Stimulated activated CD8-positive, alpha-beta memory T cell treated with anti-CD3 and anti-CD28 coated beads, Interleukin-4, amount 100 ng/mL, for 1 hour (primary cell): ENCODE measurements around the gene LCE1C.

Source experiments
- DNase-seq, 2 donors: peaks; one replicate each; pipeline ENCODE4 v3.0.0-alpha.2; 2020; ENCODE audit warnings: low read depth in 2 of 2, low spot score in 1 of 2

Gene LCE1C

DNA sequence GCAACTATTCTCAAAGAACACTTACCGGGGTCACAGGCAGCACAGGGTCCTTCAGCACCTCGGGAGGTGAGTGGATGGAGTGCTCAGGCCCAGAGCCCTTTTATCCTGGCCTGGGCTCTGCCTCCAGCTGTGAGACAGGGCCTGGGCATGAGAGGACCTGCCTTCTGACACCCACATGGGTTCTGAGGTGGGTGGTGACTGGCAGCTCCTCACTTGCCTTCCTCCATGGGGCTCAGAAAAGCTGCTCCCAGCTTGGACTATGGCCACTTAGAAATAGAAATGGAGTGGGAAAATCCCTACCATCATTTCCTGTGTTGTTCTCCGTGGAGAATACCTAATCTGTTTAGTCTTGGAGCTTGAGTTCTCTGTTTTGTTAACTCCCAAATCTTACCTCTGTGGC is at the start of gene LCE1C:
TSS of gene LCE1C (minus strand) at position 76 of the 400 bp plus-strand sequence. CDS start 1,173 bp downstream, outside the sequence.
- DNase-seq: no peak

DNA sequence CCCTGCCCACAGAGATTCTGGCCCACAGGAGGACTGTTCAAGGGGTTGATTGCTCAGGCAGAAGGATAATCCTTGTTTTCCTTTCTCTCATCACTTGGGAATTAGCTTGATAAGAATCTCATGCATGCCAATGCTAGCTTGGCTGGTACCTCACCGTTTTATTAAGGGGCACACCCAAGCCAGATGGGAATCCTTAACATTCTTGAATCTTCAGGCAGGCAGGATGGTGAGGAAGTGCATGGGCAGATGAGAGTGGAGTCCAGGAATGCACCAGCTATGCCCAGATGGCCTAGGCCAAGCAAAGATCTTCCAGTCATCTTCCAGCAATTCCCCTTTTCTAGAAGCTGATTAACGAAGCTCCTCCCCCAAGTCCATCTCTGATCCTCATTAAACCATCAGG is 49.2 kb upstream of the LCE1C start:
- DNase-seq: no peak

DNA sequence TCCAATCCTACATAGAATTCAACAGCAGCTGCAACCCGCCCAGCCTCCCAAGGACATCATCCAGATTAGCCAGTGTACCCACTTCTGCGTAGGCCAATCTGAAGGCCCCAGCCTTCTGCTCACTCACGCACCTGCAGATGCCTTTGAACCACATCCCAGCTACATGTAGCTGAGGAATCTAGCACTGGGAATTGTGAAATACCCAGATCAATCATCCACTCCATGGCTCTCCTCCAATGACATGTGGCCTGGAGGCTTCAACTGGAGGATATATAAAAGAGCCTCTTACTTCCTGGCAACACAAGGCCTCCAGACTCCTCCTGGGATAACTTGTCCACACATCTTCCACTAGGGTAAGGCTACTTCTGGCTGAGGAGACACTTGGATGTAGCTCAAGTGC is 36.1 kb upstream of the LCE1C start, which contains the start of gene LCE6A:
TSS of gene LCE6A (plus strand) at position 301 of the 400 bp plus-strand sequence. CDS start 665 bp downstream, outside the sequence.
- DNase-seq: no peak

DNA sequence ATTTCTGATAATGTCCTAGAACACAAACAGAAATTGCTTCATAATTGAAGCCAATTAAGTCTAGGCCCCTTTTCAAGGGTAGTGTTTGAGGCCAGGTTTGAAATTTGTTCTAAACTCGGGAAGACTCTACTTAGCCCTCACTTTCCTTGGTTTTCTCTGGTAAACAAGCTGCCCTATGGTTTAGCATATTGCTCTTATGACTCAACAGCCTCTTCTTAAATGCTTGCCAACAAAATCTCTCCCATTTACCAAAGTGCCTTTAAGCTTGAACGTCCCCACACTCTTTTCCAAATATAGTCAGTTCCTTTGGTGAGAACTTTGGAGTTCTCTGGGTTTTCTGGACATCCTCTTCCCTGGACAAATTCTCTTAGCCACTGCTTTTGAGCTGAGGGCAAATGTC is 30.4 kb upstream of the LCE1C start:
- no peak for DNase-seq

- no peak for DNase-seq
Observed at GRCh38 chr1:152827173-152827572, 20.7 kb upstream of the LCE1C start, which contains the start of gene LCE1A. Gene LCE1A (plus strand): TSS chr1:152827473. CDS start chr1:152827473, 0 bp downstream.

- DNase-seq: no peak
Observed at GRCh38 chr1:152824964-152825363, 18.5 kb upstream of the LCE1C start.

DNA sequence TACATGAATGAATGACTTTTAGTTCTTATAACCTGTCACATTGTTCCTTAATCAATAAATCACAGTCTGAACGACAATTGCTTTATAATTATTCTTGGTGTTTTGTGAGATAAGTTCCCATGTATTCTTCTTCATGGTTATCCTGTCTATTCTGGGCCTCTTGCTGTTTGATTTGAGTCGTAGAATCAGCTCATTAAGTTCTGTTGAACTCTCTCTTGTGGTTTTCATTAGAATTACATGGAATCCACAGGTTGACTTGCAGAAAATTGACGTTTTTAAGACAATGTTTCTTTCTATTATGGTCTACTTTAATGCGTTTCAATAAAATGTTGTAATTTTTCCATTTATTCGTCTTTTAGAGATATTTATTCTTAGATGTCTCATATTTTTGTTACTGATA is 16.8 kb upstream of the LCE1C start:
- no peak for DNase-seq

DNA sequence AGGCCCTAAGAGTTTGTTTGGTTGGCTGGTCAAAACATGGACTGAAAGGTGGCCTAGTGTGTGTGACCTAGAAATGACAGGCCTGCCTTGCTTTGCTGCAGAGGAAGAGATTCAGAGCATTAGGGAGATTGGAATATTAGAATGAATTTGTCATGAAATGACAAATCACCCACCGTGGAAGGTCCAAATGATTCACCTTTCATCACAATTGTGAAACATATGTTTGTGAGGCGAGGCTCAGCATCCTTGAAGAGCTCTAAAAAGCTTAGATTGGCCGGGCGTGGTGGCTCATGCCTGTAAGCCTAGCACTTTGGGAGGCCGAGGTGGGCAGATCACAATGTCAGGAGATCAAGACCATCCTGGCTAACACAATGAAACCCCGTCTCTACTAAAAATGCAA is 10.9 kb upstream of the LCE1C start:
- no peak for DNase-seq

GRCh38 chr1:152811671-152812070 is 5.2 kb upstream of the LCE1C start, which contains the start of gene LCE1B:
Gene LCE1B (plus strand): TSS chr1:152811971. CDS start chr1:152812447, 476 bp downstream.
- no peak for DNase-seq

GRCh38 chr1:152811050-152811449 is 4.6 kb upstream of the LCE1C start:
- DNase-seq: no peak

GRCh38 chr1:152801333-152801732 is 5.1 kb downstream of the LCE1C start:
- DNase-seq: no peak

GRCh38 chr1:152796421-152796820 is 10.0 kb downstream of the LCE1C start, which contains the start of gene LCE1D:
Gene LCE1D (plus strand): TSS chr1:152796721. CDS start chr1:152797795, 1,074 bp downstream.
- no peak for DNase-seq

- no peak for DNase-seq
Observed at GRCh38 chr1:152795686-152796085, 10.8 kb downstream of the LCE1C start.

- no peak for DNase-seq
Observed at GRCh38 chr1:152786077-152786476, 20.4 kb downstream of the LCE1C start, which contains the start of gene LCE1E. Gene LCE1E (plus strand): TSS chr1:152786257. CDS start chr1:152787300, 1,043 bp downstream.

DNA sequence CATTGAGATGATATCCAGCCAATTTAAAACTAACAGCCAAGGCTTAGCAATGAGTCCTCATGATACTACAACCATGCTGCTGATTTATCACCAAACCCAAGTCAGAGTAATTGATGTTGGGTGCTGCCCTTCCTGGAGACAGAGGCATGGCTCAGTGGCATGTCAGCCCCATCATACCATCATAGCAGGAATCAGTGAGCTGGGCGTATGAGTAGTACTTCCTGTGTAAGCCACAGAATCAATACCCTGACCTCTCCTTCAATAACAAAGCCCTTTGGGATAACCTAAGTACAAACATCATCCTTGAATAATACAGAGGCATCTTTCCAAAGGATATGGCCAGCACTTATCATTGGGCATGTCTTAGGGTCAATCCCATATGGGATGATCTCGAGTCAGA is 23.4 kb downstream of the LCE1C start:
- no peak for DNase-seq

- no peak for DNase-seq
Observed at GRCh38 chr1:152777510-152778137, 28.8 kb downstream of the LCE1C start.

GRCh38 chr1:152776361-152776760 is 30.1 kb downstream of the LCE1C start:
- DNase-seq: no peak

- no peak for DNase-seq
Observed at GRCh38 chr1:152774875-152775274, 31.6 kb downstream of the LCE1C start, which contains the start of gene LCE1F. Gene LCE1F (plus strand): TSS chr1:152775140. CDS start chr1:152776372, 1,232 bp downstream.

- no peak for DNase-seq
Observed at GRCh38 chr1:152770411-152770810, 36.0 kb downstream of the LCE1C start.

GRCh38 chr1:152768847-152769533 is 37.5 kb downstream of the LCE1C start:
- DNase-seq: no peak

- no peak for DNase-seq
Observed at GRCh38 chr1:152761609-152762213, 44.7 kb downstream of the LCE1C start.
